Progenitor cell of endocrine pancreas (in vitro differentiated cells): ENCODE data around the gene TRIOBP. TPM values are rescaled to one million over a fixed set of nuclear protein-coding genes. Genes with fewer than 3 reads are reported as not detected.
A peak's percentile ranks its signal among the peaks of the same experiment; 100 is the strongest.

Experiments used
- DNase-seq: peaks from one replicate; pipeline ENCODE4 v3.0.0; 2021; ENCODE audit warnings: low spot score; ENCODE audit not compliant: unreplicated experiment
- H3K27ac Mint-ChIP-seq: 2 replicates; pipeline ENCODE4 v1.8.0; 2021; ENCODE audit warnings: mild to moderate bottlenecking, moderate library complexity, mixed read lengths
- H3K27me3 Mint-ChIP-seq: 2 replicates; pipeline ENCODE4 v1.8.0; 2021; ENCODE audit warnings: mixed read lengths
- H3K36me3 Mint-ChIP-seq: 2 replicates; pipeline ENCODE4 v1.8.0; 2022; ENCODE audit warnings: mixed read lengths; ENCODE audit not compliant: insufficient read depth
- H3K4me1 Mint-ChIP-seq: 2 replicates; pipeline ENCODE4 v1.8.0; 2021; ENCODE audit warnings: low read depth, mixed read lengths
- H3K4me3 Mint-ChIP-seq: 2 replicates; pipeline ENCODE4 v1.8.0; 2021; ENCODE audit warnings: low read depth, mild to moderate bottlenecking, moderate library complexity, mixed read lengths
- H3K9me3 Mint-ChIP-seq: 2 replicates; pipeline ENCODE4 v1.8.0; 2021; ENCODE audit warnings: low read depth, mixed read lengths
- total RNA-seq: library from RNA; stranded (reverse); gene quantifications from 2 replicates; pipeline ENCODE4 v1.2.1, GENCODE V29; 2021
- TF ChIP-seq, protein P1 (sequence below): fragments of 200-600 bp; sonication (generic); IDR thresholded peaks from one replicate; pipeline ENCODE4 v1.5.0; 2021; ENCODE audit warnings: antibody characterized with exemption, mild to moderate bottlenecking; ENCODE audit not compliant: unreplicated experiment

TRIOBP gene
- total RNA-seq, 1 donor from 2014 or later: 78.7 TPM

DNA sequence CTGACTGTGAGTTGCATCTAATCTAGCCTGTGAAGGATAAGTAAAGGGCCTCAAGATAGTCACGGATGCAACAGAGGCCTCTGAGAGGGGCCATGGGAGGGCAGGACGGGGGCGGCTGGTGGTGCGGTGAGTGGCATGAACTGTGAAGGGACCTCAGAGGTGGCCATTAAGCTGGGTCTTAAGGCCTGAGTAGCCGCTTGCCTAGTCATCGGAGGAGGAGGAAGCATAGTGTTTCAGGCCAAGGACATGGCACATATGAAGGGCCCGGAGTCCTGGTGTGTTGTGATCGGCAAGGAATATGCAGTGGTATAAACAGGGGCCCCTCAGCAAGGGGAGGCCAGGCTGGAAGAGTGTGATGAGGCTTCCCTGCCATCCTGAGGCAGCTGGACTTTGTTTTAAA, 51.8 kb downstream of the TRIOBP start:
- Mint-ChIP-seq H3K4me3 (peak overlapping the region; percentile 80), H3K36me3 (peaks cover 3% of the 10 kb centered on the region), H3K27ac (peak overlapping the region; percentile 85), H3K4me1 (peaks cover 40% of the 10 kb centered on the region), H3K9me3 (no peaks in the 10 kb centered on the region), H3K27me3 (no peaks in the 10 kb centered on the region)
- TF ChIP-seq, protein P1, sequence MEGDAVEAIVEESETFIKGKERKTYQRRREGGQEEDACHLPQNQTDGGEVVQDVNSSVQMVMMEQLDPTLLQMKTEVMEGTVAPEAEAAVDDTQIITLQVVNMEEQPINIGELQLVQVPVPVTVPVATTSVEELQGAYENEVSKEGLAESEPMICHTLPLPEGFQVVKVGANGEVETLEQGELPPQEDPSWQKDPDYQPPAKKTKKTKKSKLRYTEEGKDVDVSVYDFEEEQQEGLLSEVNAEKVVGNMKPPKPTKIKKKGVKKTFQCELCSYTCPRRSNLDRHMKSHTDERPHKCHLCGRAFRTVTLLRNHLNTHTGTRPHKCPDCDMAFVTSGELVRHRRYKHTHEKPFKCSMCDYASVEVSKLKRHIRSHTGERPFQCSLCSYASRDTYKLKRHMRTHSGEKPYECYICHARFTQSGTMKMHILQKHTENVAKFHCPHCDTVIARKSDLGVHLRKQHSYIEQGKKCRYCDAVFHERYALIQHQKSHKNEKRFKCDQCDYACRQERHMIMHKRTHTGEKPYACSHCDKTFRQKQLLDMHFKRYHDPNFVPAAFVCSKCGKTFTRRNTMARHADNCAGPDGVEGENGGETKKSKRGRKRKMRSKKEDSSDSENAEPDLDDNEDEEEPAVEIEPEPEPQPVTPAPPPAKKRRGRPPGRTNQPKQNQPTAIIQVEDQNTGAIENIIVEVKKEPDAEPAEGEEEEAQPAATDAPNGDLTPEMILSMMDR: no peak
- DNase-seq: no peak

DNA sequence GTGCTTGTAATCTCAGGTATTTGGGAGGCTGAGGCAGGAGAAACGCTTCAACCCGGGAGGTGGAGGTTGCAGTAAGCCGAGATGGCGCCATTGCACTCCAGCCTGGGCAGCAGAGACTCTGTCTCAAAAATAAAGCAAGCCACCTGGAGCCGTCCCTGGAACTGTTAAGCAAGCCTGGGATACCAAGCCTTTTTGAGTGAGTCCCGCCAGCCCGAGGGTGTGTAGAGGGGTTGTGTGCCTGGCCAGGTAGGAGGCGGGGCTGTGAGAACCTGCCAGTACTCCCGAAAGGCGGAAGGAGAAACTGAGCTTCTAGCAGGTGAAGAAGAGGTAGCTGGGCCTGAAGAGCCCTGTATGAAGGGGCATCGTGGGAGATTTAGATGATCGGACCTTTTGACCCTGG, 52.4 kb downstream of the TRIOBP start:
- Mint-ChIP-seq H3K4me1 (peaks cover 40% of the 10 kb centered on the region), H3K27me3 (no peaks in the 10 kb centered on the region), H3K9me3 (no peaks in the 10 kb centered on the region), H3K4me3 (no peak overlapping the region), H3K36me3 (peaks cover 3% of the 10 kb centered on the region), H3K27ac (peak overlapping the region; percentile 10)
- no peak for DNase-seq
- TF ChIP-seq, protein P1: no peak

DNA sequence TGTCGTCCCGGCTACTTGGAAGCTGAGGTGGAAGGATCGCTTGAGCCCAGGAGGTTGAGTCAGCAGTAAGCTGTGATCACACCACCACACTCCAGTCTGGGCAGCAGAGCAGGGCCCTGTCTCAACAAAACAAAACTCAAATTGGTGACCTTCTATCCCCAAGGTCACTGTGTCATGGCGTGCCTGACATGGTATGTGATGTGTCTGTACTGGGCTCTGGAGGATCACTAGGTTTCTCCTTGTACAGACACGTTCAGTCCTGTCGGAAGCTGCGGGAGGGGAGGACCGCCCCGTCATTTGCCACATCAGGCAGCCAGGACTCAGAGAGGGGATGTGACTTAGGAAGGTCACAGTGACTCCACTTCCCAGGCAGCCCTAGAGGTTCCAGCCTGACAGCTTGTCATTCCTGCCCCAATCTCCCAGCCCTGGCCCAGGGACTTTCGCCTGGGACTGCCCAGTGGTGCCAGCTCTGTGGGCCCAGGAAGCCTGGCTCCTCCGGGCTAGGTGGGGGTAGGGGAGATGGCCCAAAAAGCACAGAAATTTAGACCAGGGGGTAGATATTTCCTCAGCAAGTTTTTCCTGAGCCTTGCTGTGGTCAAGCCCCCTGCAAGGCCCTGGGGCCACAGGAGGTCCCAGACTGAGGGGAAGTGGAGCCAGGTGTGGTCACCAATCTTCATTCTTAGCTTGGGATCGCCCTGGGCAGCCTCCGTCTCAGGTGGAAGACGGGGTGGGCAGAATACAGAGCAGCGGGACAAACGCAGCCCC, 53.2 kb downstream of the TRIOBP start:
- Mint-ChIP-seq H3K27ac (peak overlapping the region; percentile 10), H3K36me3 (peaks cover 4% of the 10 kb centered on the region), H3K4me1 (peaks cover 40% of the 10 kb centered on the region), H3K9me3 (no peaks in the 10 kb centered on the region), H3K4me3 (no peak overlapping the region), H3K27me3 (no peaks in the 10 kb centered on the region)
- TF ChIP-seq, protein P1: no peak
- DNase-seq: no peak

DNA sequence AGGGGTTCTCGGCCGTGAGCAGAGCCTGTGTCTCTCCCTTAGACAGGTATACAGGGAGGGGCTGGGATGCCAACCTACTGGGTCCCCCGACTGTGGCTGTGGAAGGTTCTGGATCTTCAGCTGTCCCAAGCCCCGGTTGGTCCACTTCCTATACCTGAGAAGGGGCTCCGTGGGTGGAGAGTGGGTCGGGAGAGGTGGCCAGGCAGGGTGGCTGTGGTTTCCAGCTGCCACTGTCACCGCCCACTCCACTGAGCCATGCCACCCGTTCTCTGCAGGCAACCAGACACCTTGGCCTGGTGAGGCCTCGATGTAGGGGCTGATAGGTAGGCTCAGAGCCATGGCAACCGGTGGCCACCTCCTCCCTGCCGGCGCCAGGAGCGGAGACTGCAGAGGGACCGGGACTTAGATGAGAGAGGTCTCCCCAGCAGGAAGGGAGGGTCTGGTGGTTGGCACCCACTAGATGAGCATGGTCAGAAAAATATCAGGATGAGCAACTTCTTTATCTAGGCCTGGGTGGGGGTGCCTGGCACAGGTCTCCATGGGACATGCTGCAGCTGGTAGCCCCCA, 53.8 kb downstream of the TRIOBP start:
- Mint-ChIP-seq H3K27ac (peak overlapping the region; percentile 69), H3K9me3 (no peaks in the 10 kb centered on the region), H3K4me3 (no peak overlapping the region), H3K4me1 (peaks cover 36% of the 10 kb centered on the region), H3K36me3 (peaks cover 7% of the 10 kb centered on the region), H3K27me3 (no peaks in the 10 kb centered on the region)
- TF ChIP-seq, protein P1: no peak
- no peak for DNase-seq

DNA sequence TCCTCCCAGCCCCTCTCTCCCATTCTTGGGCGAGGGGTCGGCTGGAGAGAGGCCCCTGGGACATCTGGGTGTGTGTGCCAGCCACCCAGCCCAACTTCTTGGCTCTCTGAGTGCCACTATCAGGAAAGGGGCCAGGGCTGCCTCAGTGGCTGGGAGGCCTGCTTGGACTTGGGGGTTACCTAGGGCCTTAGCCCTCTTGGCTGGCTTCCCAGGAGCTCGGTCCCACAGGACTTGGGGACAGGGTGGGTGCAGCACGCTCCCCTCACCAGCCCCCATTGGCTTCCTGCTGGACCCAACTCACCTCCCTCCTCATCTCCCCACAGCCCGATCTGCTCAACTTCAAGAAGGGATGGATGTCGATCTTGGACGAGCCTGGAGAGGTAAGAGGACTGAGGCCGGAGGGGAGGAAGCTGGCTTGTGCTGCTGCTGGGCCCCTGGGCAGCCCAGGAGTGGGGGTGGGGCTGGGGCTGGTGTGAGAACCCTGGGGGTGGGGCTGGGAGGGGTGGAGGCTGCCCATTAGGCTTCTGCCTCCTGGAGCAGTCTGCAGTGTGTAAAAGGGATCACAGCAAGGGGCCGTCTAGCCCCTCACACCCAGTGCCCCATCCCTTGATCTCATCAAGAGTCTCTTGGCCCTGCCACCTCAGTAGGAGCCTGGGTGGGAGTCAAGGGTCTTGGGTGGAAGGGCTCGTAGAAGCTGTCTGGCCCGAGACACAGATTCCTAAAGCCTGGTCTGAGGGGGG, 54.8 kb downstream of the TRIOBP start:
- Mint-ChIP-seq H3K36me3 (peaks cover 7% of the 10 kb centered on the region), H3K4me3 (no peak overlapping the region), H3K4me1 (peaks cover 36% of the 10 kb centered on the region), H3K27ac (peak overlapping the region; percentile 93), H3K27me3 (no peaks in the 10 kb centered on the region), H3K9me3 (no peaks in the 10 kb centered on the region)
- DNase-seq: no peak
- TF ChIP-seq, protein P1: no peak
